Mesothelial cell of epicardium (in vitro differentiated cells): ENCODE measurements around the gene BEST2. TPM values are rescaled to one million over a fixed set of nuclear protein-coding genes. Genes with fewer than 3 reads are reported as not detected.
A peak's percentile ranks its signal among the peaks of the same experiment; 100 is the strongest.

Experiments used
- DNase-seq, 2 experiments: peaks; one replicate each; pipeline ENCODE4 v3.0.0; 2021; ENCODE audit warnings: low spot score in 2 of 2; ENCODE audit not compliant: unreplicated experiment in 2 of 2
- H3K27ac Mint-ChIP-seq: 2 replicates; pipeline ENCODE4 v1.8.0; 2021; ENCODE audit warnings: mixed read lengths
- H3K27me3 Mint-ChIP-seq: 2 replicates; pipeline ENCODE4 v1.8.0; 2021; ENCODE audit warnings: low read depth, mixed read lengths
- H3K36me3 Mint-ChIP-seq: 2 replicates; pipeline ENCODE4 v1.8.0; 2021; ENCODE audit warnings: mixed read lengths
- H3K4me1 Mint-ChIP-seq: 2 replicates; pipeline ENCODE4 v1.8.0; 2021; ENCODE audit warnings: mixed read lengths
- H3K4me3 Mint-ChIP-seq: 2 replicates; pipeline ENCODE4 v1.8.0; 2021; ENCODE audit warnings: mild to moderate bottlenecking, moderate library complexity, mixed read lengths
- H3K9me3 Mint-ChIP-seq: 2 replicates; pipeline ENCODE4 v1.8.0; 2021; ENCODE audit warnings: mixed read lengths
- total RNA-seq: library from RNA; stranded (reverse); gene quantifications from 3 replicates; pipeline ENCODE4 v1.2.1, GENCODE V29; 2021
- TF ChIP-seq, protein P1 (sequence below): fragments of 200-600 bp; sonication (generic); IDR thresholded peaks from one replicate; pipeline ENCODE4 v1.5.0; 2021; ENCODE audit warnings: antibody characterized with exemption; ENCODE audit not compliant: unreplicated experiment

The BEST2 gene
- total RNA-seq, 1 donor from 2014 or later, result not detected

GRCh38 chr19:12799742-12800465 is 48.3 kb downstream of the BEST2 start:
- Mint-ChIP-seq H3K27me3 (no peaks in the 10 kb centered on the region), H3K4me3 (peak overlapping the region; percentile 87), H3K4me1 (peaks cover 28% of the 10 kb centered on the region), H3K27ac (no peak overlapping the region), H3K9me3 (no peaks in the 10 kb centered on the region), H3K36me3 (peaks cover 2% of the 10 kb centered on the region)
- TF ChIP-seq, protein P1, sequence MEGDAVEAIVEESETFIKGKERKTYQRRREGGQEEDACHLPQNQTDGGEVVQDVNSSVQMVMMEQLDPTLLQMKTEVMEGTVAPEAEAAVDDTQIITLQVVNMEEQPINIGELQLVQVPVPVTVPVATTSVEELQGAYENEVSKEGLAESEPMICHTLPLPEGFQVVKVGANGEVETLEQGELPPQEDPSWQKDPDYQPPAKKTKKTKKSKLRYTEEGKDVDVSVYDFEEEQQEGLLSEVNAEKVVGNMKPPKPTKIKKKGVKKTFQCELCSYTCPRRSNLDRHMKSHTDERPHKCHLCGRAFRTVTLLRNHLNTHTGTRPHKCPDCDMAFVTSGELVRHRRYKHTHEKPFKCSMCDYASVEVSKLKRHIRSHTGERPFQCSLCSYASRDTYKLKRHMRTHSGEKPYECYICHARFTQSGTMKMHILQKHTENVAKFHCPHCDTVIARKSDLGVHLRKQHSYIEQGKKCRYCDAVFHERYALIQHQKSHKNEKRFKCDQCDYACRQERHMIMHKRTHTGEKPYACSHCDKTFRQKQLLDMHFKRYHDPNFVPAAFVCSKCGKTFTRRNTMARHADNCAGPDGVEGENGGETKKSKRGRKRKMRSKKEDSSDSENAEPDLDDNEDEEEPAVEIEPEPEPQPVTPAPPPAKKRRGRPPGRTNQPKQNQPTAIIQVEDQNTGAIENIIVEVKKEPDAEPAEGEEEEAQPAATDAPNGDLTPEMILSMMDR, result no peak
- no peak for DNase-seq

DNA sequence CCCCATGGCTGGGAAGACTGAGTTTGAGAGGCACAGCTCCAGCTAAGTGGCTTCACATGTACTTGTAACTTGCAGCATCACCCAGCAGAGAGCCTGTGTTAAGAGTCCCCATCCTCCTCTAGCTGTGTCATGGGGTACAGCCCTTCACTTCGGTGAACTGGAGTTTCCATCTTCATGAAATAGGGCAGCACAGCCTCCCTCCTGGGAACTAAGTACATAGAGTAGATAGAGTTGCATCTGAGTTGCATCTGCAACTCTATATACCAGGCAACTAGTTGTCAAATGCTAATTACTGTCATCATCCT is 48.8 kb downstream of the BEST2 start:
- peak overlapping the region; percentile 76 for H3K27ac Mint-ChIP-seq
- H3K4me3 Mint-ChIP-seq, result peak overlapping the region; percentile 87
- no peaks in the 10 kb centered on the region for H3K27me3 Mint-ChIP-seq
- H3K36me3 Mint-ChIP-seq, result peaks cover 2% of the 10 kb centered on the region
- TF ChIP-seq, protein P1, result no peak
- peaks cover 28% of the 10 kb centered on the region for H3K4me1 Mint-ChIP-seq
- DNase-seq, result no peak
- no peaks in the 10 kb centered on the region for H3K9me3 Mint-ChIP-seq

- DNase-seq, result no peak
- Mint-ChIP-seq H3K27me3 (no peaks in the 10 kb centered on the region), H3K27ac (peak overlapping the region; percentile 76), H3K9me3 (no peaks in the 10 kb centered on the region), H3K4me3 (peak overlapping the region; percentile 87), H3K4me1 (peaks cover 27% of the 10 kb centered on the region), H3K36me3 (peaks cover 2% of the 10 kb centered on the region)
- TF ChIP-seq, protein P1, result no peak
These were observed 49.4 kb downstream of the BEST2 start for GRCh38 chr19:12800923-12801465.

DNA sequence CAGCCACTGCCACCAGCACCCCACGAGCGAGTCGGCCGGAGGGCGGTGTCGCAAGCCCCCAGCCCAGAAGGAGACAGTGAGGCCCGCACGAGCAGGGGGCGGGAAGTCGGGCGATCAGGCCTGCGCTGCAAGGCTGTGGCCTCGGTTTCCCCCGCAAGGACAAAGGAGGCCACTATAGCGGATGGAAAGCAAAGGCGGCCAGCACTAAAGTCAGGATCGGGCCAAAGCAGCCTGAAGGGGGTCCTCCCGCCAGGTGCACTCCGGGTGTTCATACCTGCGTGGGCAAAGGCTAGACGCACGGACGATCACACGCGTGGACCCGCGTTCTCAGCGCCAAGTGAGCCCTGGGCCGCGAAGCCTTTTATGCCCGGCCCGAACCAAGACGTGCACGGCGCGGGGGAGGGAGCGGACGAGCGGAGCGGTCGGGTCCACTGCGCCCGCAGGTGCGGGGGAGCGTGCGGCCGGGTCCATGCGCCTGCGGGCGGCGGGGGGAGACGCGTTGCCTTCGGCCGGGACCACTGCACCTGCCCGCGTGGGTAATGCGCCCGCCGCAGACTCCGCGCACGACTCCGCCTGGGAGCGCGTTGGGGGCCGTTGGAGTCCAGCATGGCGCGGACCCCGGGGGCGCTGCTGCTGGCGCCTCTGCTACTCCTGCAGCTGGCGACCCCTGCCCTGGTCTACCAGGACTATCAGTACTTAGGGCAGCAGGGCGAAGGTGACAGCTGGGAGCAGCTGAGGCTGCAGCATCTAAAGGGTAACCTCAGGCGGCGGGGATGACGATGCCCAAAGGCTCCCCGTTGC is 50.1 kb downstream of the BEST2 start, which contains the start of the genes PRDX2 and THSD8:
Gene PRDX2 (minus strand): TSS at position 335 of the 801 bp plus-strand sequence. CDS start 539 bp downstream, outside the sequence.
Gene THSD8 (plus strand): TSS at position 604 of the 801 bp plus-strand sequence. CDS start 3 bp downstream, at position 607.
- Mint-ChIP-seq H3K4me3 (peak within 1 kb of the TSS; percentile 87), H3K27ac (peak within 1 kb of the TSS; percentile 76), H3K9me3 (no peaks in the 10 kb centered on the region), H3K36me3 (peaks cover under 1% of the 10 kb centered on the region), H3K27me3 (no peaks in the 10 kb centered on the region), H3K4me1 (peaks cover 26% of the 10 kb centered on the region)
- TF ChIP-seq, protein P1, result no peak
- peak; percentile 84 for DNase-seq

- no peak for DNase-seq
- Mint-ChIP-seq H3K4me3 (peak overlapping the region; percentile 87), H3K27me3 (no peaks in the 10 kb centered on the region), H3K27ac (peak overlapping the region; percentile 23), H3K9me3 (no peaks in the 10 kb centered on the region), H3K36me3 (no peaks in the 10 kb centered on the region), H3K4me1 (peaks cover 32% of the 10 kb centered on the region)
- TF ChIP-seq, protein P1, result no peak
These were observed 50.9 kb downstream of the BEST2 start for GRCh38 chr19:12802267-12803106.
